ENCODE results near the gene DOCK10. TPM values are rescaled to one million over a fixed set of nuclear protein-coding genes. Genes with fewer than 3 reads are reported as not detected.

The DOCK10 gene
- polyA plus RNA-seq, 1 donor (not counting 4 experiments of a cell fraction or from before 2014, with no cell fraction given), result 2.5 TPM

DNA sequence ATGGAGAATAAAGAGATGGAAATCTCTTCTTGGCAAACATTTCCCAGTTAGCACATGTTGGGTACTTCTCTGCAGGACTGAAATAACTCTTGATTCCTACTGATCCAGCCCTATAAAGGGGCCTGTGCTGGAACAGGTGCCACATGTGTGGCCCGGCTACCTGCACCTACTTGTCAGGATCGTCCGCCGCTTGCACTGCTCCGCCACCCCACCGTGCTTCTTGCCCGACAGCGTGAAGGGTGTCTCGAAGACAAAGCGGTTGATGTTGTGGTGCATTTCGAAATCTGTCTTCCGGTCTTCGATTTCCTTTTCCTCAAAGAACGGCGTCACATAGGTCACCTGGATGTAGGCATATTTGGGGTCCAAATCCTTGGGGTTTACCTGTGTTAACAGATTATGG is 267.5 kb downstream of the DOCK10 start:
- Histone ChIP-seq H3K27ac (ENCODE audit: control insufficient read depth, insufficient read depth, low read length) (no peak overlapping the region), H2AFZ (ENCODE audit: control insufficient read depth, low read length) (no peak overlapping the region), H3K27me3 (ENCODE audit: control insufficient read depth, extremely low read depth, insufficient read depth, low read length) (no peaks in the 10 kb centered on the region), H3K4me1 (ENCODE audit: control insufficient read depth, extremely low read depth, insufficient read depth, low read length) (no peaks in the 10 kb centered on the region), H3K4me2 (ENCODE audit: control insufficient read depth, extremely low read depth, insufficient read depth, low read depth, low read length) (no peak overlapping the region), H4K20me1 (ENCODE audit: control insufficient read depth, extremely low read depth, insufficient read depth, low read length) (no peaks in the 10 kb centered on the region), H3K4me3 (ENCODE audit: control insufficient read depth in 2 of 3, extremely low read depth in 1 of 3, insufficient read depth in 2 of 3, low read depth in 1 of 3, low read length in 3 of 3) (no peak overlapping the region), H3K36me3 (ENCODE audit: control insufficient read depth in 2 of 2, extremely low read depth in 1 of 2, insufficient read depth in 2 of 2, low read length in 2 of 2) (no peaks in the 10 kb centered on the region), H3K79me2 (ENCODE audit: control insufficient read depth, insufficient read depth, low read length) (no peaks in the 10 kb centered on the region), H3K9ac (ENCODE audit: control insufficient read depth, extremely low read depth, insufficient read depth, low read length) (no peak overlapping the region), H3K9me1 (ENCODE audit: control insufficient read depth, extremely low read depth, insufficient read depth, low read length) (no peaks in the 10 kb centered on the region), H3K9me3 (ENCODE audit: control insufficient read depth, low read depth, low read length) (no peaks in the 10 kb centered on the region)
- no peak for TF ChIP-seq EZH2 (IDR thresholded peaks at IDR 0.05; ENCODE audit: low read length)
- TF ChIP-seq, protein P1, sequence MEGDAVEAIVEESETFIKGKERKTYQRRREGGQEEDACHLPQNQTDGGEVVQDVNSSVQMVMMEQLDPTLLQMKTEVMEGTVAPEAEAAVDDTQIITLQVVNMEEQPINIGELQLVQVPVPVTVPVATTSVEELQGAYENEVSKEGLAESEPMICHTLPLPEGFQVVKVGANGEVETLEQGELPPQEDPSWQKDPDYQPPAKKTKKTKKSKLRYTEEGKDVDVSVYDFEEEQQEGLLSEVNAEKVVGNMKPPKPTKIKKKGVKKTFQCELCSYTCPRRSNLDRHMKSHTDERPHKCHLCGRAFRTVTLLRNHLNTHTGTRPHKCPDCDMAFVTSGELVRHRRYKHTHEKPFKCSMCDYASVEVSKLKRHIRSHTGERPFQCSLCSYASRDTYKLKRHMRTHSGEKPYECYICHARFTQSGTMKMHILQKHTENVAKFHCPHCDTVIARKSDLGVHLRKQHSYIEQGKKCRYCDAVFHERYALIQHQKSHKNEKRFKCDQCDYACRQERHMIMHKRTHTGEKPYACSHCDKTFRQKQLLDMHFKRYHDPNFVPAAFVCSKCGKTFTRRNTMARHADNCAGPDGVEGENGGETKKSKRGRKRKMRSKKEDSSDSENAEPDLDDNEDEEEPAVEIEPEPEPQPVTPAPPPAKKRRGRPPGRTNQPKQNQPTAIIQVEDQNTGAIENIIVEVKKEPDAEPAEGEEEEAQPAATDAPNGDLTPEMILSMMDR (optimal IDR thresholded peaks at IDR 0.05 in 1 of 3, IDR thresholded peaks at IDR 0.05 in 1 of 3, conservative IDR thresholded peaks at IDR 0.05 in 1 of 3; ENCODE audit: extremely low read depth in 1 of 3, insufficient read depth in 2 of 3, low read length in 3 of 3), result no peak
- FAIRE-seq, result no peak
- dilution Hi-C loops (cut with MboI; ENCODE audit: extremely low pct_ligation_motif_present, low sequenced_read_pairs), result no loop called here
- DNase-seq (ENCODE audit: low read depth, low spot score), result no peak

DNA sequence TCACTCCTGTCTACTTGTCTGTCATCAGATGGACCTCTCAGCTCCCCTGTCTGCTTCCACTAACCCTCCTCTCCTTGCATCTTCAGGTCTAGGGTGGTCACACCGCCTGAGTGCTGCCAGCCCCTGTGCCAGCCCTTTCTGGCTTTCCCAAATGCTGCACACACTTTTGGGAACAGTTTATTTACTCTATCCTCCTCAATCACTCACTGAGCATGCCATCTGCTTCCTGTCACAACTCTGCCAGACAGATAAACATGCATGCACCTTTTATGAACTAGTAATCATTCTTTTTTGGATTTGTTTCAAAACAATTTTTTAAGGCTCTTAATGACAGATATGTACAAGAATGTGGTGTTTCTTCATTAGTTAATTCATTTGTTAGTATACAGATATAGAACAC is 269.8 kb downstream of the DOCK10 start:
- H3K4me1 ChIP-seq (ENCODE audit: control insufficient read depth, extremely low read depth, insufficient read depth, low read length), result no peaks in the 10 kb centered on the region
- no peaks in the 10 kb centered on the region for H4K20me1 ChIP-seq (ENCODE audit: control insufficient read depth, extremely low read depth, insufficient read depth, low read length)
- no peak overlapping the region for H3K27ac ChIP-seq (ENCODE audit: control insufficient read depth, insufficient read depth, low read length)
- TF ChIP-seq, protein P1 (optimal IDR thresholded peaks at IDR 0.05 in 1 of 3, IDR thresholded peaks at IDR 0.05 in 1 of 3, conservative IDR thresholded peaks at IDR 0.05 in 1 of 3; ENCODE audit: extremely low read depth in 1 of 3, insufficient read depth in 2 of 3, low read length in 3 of 3), result no peak
- no peak for TF ChIP-seq EZH2 (IDR thresholded peaks at IDR 0.05; ENCODE audit: low read length)
- H3K4me2 ChIP-seq (ENCODE audit: control insufficient read depth, extremely low read depth, insufficient read depth, low read depth, low read length), result no peak overlapping the region
- dilution Hi-C loops (cut with MboI; ENCODE audit: extremely low pct_ligation_motif_present, low sequenced_read_pairs), result no loop called here
- no peak overlapping the region for H3K4me3 ChIP-seq (ENCODE audit: control insufficient read depth in 2 of 3, extremely low read depth in 1 of 3, insufficient read depth in 2 of 3, low read depth in 1 of 3, low read length in 3 of 3)
- no peaks in the 10 kb centered on the region for H3K9me3 ChIP-seq (ENCODE audit: control insufficient read depth, low read depth, low read length)
- no peaks in the 10 kb centered on the region for H3K79me2 ChIP-seq (ENCODE audit: control insufficient read depth, insufficient read depth, low read length)
- FAIRE-seq (no peak), DNase-seq (ENCODE audit: low read depth, low spot score) (no peak)
- H3K9me1 ChIP-seq (ENCODE audit: control insufficient read depth, extremely low read depth, insufficient read depth, low read length), result no peaks in the 10 kb centered on the region
- H3K36me3 ChIP-seq (ENCODE audit: control insufficient read depth in 2 of 2, extremely low read depth in 1 of 2, insufficient read depth in 2 of 2, low read length in 2 of 2), result no peaks in the 10 kb centered on the region
- no peak overlapping the region for H3K9ac ChIP-seq (ENCODE audit: control insufficient read depth, extremely low read depth, insufficient read depth, low read length)
- no peak overlapping the region for H2AFZ ChIP-seq (ENCODE audit: control insufficient read depth, low read length)
- H3K27me3 ChIP-seq (ENCODE audit: control insufficient read depth, extremely low read depth, insufficient read depth, low read length), result no peaks in the 10 kb centered on the region
